Vagina (tissue), 2 donors: ENCODE measurements around the gene KCTD10. TPM values are rescaled to one million over a fixed set of nuclear protein-coding genes. Genes with fewer than 3 reads are reported as not detected.

Experiments
- DNase-seq, 2 donors: peaks; one replicate each; pipeline ENCODE4 v3.0.0-alpha.2; 2017; ENCODE audit errors: extremely low spot score in 2 of 2
- H3K27ac ChIP-seq: fragments of 200-600 bp; sonication (generic); one replicate; pipeline ENCODE4 v1.5.1; 2019
- H3K27me3 ChIP-seq: fragments of 200-600 bp; sonication (generic); one replicate; pipeline ENCODE4 v1.5.1; 2019
- H3K36me3 ChIP-seq, 2 donors: fragments of 200-600 bp; sonication (generic); one replicate each; pipeline ENCODE4 v1.5.1; 2017 to 2019
- H3K4me1 ChIP-seq: fragments of 200-600 bp; sonication (generic); one replicate; pipeline ENCODE4 v1.5.1; 2019
- H3K4me3 ChIP-seq, 2 donors: fragments of 200-600 bp; sonication (generic); 1 replicate in 1 of 2; 2 replicates in 1 of 2; pipeline ENCODE4 v1.5.1; 2016 to 2019
- H3K9me3 ChIP-seq: fragments of 200-600 bp; sonication (generic); one replicate; pipeline ENCODE4 v1.5.1; 2019
- POLR2A ChIP-seq, 2 donors: fragments of 450-650 bp; IDR thresholded peaks; one replicate each; pipeline ENCODE4 v1.6.1; 2017; ENCODE audit warnings: antibody characterized with exemption in 2 of 2, mild to moderate bottlenecking in 2 of 2, moderate library complexity in 2 of 2
- POLR2AphosphoS5 ChIP-seq, 2 donors: sonication (generic); formaldehyde crosslinking; IDR thresholded peaks; one replicate each; pipeline ENCODE4 v1.9.0; 2017; ENCODE audit warnings: antibody characterized with exemption in 2 of 2, mild to moderate bottlenecking in 2 of 2, low read depth in 1 of 2; ENCODE audit not compliant: insufficient read depth in 1 of 2
- intact Hi-C: fragments of 100-400 bp; cut with DNase I; formaldehyde crosslinking; loops from one replicate; pipeline ENCODE4 v1.15.1; 2023
- total RNA-seq: library from RNA; depleted of rRNA; stranded (reverse); fragments of >200 nt; gene quantifications from one replicate; pipeline ENCODE4 v1.2.3, GENCODE V29; 2016
- TF ChIP-seq, protein P1 (sequence below), 3 experiments: fragments of 450-650 bp in 2 of 3; fragments of 200-600 bp in 1 of 3; sonication (generic) in 1 of 3; IDR thresholded peaks; one replicate each; pipeline ENCODE4 v1.5.1; 2017 to 2019; ENCODE audit warnings: antibody characterized with exemption in 3 of 3, mild to moderate bottlenecking in 2 of 3, moderate library complexity in 2 of 3

KCTD10 gene
- total RNA-seq, 1 donor from 2014 or later: 86.2 TPM

DNA sequence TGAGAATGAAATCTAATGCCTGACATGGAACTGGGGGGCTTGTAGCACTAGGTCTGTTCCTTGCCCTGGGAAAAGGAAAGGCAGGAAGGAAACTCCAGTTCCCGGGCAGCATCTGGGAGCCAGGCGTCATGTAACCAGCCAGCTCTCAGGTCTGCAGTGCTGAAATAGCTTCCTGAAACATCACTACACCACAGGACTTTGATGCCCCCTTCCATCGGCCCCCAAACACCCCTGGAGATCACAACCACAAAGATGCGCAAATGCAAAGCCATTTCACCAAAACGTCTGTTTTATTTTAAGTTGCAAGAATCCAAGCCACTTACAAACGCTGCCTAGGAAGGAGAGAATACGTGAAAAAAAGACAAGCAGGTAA, 40.9 kb downstream of the KCTD10 start:
- intact Hi-C loops: no loop called here
- H3K27ac ChIP-seq: no peak overlapping the region

GRCh38 chr12:109435428-109436187, 41.5 kb downstream of the KCTD10 start:
- no peak overlapping the region for H3K4me3 ChIP-seq
- H3K36me3 ChIP-seq: no peaks in the 10 kb centered on the region
- H3K9me3 ChIP-seq: no peaks in the 10 kb centered on the region
- H3K4me1 ChIP-seq: no peaks in the 10 kb centered on the region
- H3K27ac ChIP-seq: no peak overlapping the region
- no peaks in the 10 kb centered on the region for H3K27me3 ChIP-seq
- no peak for DNase-seq
- intact Hi-C loops: no loop called here
- TF ChIP-seq POLR2AphosphoS5 (IDR thresholded peaks at IDR 0.05; ENCODE audit: insufficient read depth in 1 of 2, low read depth in 1 of 2): no peak
- TF ChIP-seq, protein P1, sequence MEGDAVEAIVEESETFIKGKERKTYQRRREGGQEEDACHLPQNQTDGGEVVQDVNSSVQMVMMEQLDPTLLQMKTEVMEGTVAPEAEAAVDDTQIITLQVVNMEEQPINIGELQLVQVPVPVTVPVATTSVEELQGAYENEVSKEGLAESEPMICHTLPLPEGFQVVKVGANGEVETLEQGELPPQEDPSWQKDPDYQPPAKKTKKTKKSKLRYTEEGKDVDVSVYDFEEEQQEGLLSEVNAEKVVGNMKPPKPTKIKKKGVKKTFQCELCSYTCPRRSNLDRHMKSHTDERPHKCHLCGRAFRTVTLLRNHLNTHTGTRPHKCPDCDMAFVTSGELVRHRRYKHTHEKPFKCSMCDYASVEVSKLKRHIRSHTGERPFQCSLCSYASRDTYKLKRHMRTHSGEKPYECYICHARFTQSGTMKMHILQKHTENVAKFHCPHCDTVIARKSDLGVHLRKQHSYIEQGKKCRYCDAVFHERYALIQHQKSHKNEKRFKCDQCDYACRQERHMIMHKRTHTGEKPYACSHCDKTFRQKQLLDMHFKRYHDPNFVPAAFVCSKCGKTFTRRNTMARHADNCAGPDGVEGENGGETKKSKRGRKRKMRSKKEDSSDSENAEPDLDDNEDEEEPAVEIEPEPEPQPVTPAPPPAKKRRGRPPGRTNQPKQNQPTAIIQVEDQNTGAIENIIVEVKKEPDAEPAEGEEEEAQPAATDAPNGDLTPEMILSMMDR (IDR thresholded peaks at IDR 0.05): no peak
- TF ChIP-seq POLR2A (IDR thresholded peaks at IDR 0.05): no peak

More for the DNA sequence above, 40.9 kb downstream of the KCTD10 start:
- no peak for DNase-seq
- no peaks in the 10 kb centered on the region for H3K27me3 ChIP-seq
- H3K36me3 ChIP-seq: no peaks in the 10 kb centered on the region
- TF ChIP-seq POLR2AphosphoS5 (IDR thresholded peaks at IDR 0.05; ENCODE audit: insufficient read depth in 1 of 2, low read depth in 1 of 2) (no peak), POLR2A (IDR thresholded peaks at IDR 0.05) (no peak)
- H3K4me1 ChIP-seq: no peaks in the 10 kb centered on the region
- H3K4me3 ChIP-seq: no peak overlapping the region
- no peaks in the 10 kb centered on the region for H3K9me3 ChIP-seq

- intact Hi-C loops: no loop called here
- H3K9me3 ChIP-seq: no peaks in the 10 kb centered on the region
- H3K4me3 ChIP-seq: no peak overlapping the region
- no peaks in the 10 kb centered on the region for H3K4me1 ChIP-seq
- no peak overlapping the region for H3K27ac ChIP-seq
- no peaks in the 10 kb centered on the region for H3K36me3 ChIP-seq
- H3K27me3 ChIP-seq: no peaks in the 10 kb centered on the region
- no peak for DNase-seq
- no peak for TF ChIP-seq POLR2A (IDR thresholded peaks at IDR 0.05)
- no peak for TF ChIP-seq POLR2AphosphoS5 (IDR thresholded peaks at IDR 0.05; ENCODE audit: insufficient read depth in 1 of 2, low read depth in 1 of 2)
- TF ChIP-seq, protein P1 (IDR thresholded peaks at IDR 0.05): no peak
Measured at GRCh38 chr12:109434582-109434981, 42.5 kb downstream of the KCTD10 start.

GRCh38 chr12:109433618-109434017, 43.5 kb downstream of the KCTD10 start:
- no peak for DNase-seq
- no peak overlapping the region for H3K4me3 ChIP-seq
- H3K4me1 ChIP-seq: no peaks in the 10 kb centered on the region
- no peaks in the 10 kb centered on the region for H3K9me3 ChIP-seq
- H3K27me3 ChIP-seq: no peaks in the 10 kb centered on the region
- H3K27ac ChIP-seq: no peak overlapping the region
- no peak for TF ChIP-seq POLR2A (IDR thresholded peaks at IDR 0.05)
- no peak for TF ChIP-seq POLR2AphosphoS5 (IDR thresholded peaks at IDR 0.05; ENCODE audit: insufficient read depth in 1 of 2, low read depth in 1 of 2)
- TF ChIP-seq, protein P1 (IDR thresholded peaks at IDR 0.05): no peak
- H3K36me3 ChIP-seq: no peaks in the 10 kb centered on the region
- intact Hi-C loops: no loop called here

- intact Hi-C loops: no loop called here
- Histone ChIP-seq H3K27ac (peak overlapping the region; percentile 2), H3K9me3 (no peaks in the 10 kb centered on the region), H3K27me3 (no peaks in the 10 kb centered on the region), H3K4me3 (no peak overlapping the region), H3K4me1 (no peaks in the 10 kb centered on the region), H3K36me3 (no peaks in the 10 kb centered on the region)
- TF ChIP-seq, protein P1 (IDR thresholded peaks at IDR 0.05): peak; percentile 42 to 62 (median 51)
- no peak for TF ChIP-seq POLR2AphosphoS5 (IDR thresholded peaks at IDR 0.05; ENCODE audit: insufficient read depth in 1 of 2, low read depth in 1 of 2)
- peak in 1 of 2 donors; percentile 92 for DNase-seq
Measured at GRCh38 chr12:109432842-109433304, 44.2 kb downstream of the KCTD10 start.
